ENCODE data around the gene COL20A1. TPM values are rescaled to one million over a fixed set of nuclear protein-coding genes. Genes with fewer than 3 reads are reported as not detected.

The COL20A1 gene
- total RNA-seq, 2 experiments from 2014 or later: not detected

DNA sequence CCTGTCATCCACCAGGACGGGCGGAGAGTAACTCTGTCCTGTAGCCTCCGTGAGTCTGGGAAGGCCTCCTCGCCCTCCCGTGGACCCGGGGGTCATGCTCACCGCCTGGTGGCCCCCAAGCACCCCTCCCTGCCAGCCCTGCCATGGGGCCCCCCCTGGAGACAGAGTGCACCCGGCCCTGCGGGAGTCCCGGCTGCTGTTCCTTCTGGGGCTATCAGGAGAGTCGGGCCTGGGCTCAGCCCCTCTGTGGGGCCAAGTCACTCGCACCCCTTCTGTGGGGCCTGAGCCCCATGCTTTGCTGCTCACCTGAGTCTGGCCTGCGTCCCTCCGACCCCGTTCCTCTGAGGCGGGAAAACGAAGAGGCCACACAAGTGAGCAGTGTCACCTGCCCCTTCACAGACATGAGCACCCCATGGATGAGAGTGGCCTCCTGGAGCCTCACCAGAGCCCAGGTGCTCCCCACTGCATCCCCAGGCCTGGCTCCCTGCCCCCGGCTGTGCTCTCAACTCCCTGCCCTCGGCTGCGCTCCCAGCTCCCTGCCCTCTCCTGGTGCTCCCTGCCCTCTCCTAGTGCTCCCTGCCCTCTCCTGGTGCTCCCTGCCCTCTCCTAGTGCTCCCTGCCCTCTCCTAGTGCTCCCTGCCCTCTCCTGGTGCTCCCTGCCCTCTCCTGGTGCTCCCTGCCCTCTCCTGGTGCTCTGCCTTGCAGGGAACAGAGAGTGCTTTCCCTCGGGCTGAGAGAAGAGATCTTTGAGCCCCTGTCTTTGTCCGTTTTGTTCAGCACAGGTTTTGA lies 72.8 kb downstream of the COL20A1 start:
- ATAC-seq: no peak
- POLR2A ChIA-PET: no interaction called here

DNA sequence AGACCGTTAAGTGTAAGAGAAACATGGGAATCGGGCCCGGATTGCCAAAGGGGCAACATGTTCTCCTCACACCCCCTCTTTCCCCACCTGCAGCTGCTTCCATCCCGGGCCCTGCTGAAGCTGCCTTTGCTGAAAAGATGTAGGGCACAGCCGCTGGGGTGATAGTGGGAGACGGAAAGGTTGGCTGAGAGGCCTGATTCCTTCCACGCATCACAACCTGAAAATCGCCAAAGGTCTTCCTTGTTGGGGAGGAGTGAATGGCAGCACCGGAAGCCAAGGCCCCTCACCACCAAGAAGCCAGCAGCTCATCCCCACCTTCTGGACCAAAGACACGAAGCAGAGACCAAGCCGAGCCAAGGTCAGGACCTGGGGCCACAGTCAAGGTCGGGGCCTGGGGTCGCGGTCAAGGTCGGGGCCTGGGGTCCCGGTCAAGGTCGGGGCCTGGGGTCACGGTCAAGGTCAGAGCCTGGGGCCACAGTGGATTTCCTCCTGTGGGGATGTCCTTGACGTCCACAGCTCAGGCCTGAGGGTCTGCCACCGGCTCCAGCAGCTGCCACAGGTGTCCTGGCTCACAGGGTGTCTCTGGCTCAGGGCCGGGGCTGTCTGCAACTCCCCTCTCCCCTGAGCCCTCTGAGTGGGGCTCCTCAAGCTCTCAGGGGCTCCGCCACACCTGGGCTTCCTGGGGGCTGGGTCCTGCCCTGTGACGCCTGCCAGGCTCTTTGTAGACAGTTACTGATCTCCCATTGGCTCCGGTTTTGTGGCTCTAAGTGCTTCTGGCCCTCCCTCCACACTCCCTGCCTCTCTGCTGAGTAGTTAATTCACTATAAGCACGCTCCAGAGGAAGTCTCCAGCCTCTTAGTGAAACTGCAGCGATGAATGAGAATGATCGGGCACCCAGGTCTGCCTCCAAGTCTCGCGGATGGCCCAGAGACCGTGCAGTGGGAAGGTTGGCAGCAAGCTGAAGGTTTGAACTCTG lies 73.7 kb downstream of the COL20A1 start:
- no peak for DNase-seq
- no peaks in the 10 kb centered on the region for H3K9me3 Mint-ChIP-seq (ENCODE audit: insufficient read depth)
- no peak overlapping the region for H3K27ac Mint-ChIP-seq
- peaks cover 7% of the 10 kb centered on the region for H3K27me3 Mint-ChIP-seq (ENCODE audit: low read depth)
- no peak for ATAC-seq
- H3K36me3 Mint-ChIP-seq (ENCODE audit: low read depth): no peaks in the 10 kb centered on the region
- POLR2A ChIA-PET: no interaction called here
- CTCF ChIA-PET: no interaction called here
- H3K4me1 Mint-ChIP-seq (ENCODE audit: low read depth): no peaks in the 10 kb centered on the region
- no peak overlapping the region for H3K4me3 Mint-ChIP-seq

More for the DNA sequence above, 72.8 kb downstream of the COL20A1 start:
- no peak overlapping the region for H3K4me3 Mint-ChIP-seq
- H3K9me3 Mint-ChIP-seq (ENCODE audit: insufficient read depth): no peaks in the 10 kb centered on the region
- H3K36me3 Mint-ChIP-seq (ENCODE audit: low read depth): no peaks in the 10 kb centered on the region
- DNase-seq: no peak
- CTCF ChIA-PET: no interaction called here
- no peaks in the 10 kb centered on the region for H3K4me1 Mint-ChIP-seq (ENCODE audit: low read depth)
- peaks cover 7% of the 10 kb centered on the region for H3K27me3 Mint-ChIP-seq (ENCODE audit: low read depth)
- H3K27ac Mint-ChIP-seq: no peak overlapping the region

DNA sequence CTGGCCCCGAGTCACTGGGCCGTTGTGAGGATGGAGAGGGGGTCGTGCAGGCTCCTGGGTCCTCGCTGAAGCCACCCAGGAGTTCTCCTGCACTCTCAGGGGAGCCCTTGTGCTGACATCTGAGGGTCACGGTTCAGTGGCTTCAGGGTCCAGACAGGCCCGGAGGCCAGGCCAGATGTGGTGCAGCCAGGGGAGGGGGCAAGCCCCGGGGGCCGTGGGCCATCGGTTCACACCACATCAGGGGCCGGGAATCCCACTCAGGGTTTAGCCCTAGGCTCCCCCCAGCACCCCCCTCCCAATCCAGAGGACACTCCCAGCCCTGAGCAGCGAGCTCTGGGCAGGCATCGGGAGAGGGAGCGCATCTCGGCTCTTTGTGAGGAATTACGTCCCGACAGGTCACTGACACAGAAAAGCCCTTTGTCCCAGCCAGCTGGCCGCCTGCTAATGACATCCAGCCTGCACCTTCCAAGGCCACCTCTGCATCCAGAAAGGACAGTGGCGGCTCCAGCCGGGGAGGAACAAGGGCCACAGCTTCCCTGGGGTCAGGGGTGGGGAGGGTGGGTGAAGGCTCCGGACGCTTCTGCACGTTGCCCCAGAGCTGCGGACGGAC lies 74.6 kb downstream of the COL20A1 start:
- Mint-ChIP-seq H3K4me1 (ENCODE audit: low read depth) (no peaks in the 10 kb centered on the region), H3K9me3 (ENCODE audit: insufficient read depth) (no peaks in the 10 kb centered on the region), H3K27ac (no peak overlapping the region), H3K4me3 (no peak overlapping the region), H3K36me3 (ENCODE audit: low read depth) (no peaks in the 10 kb centered on the region), H3K27me3 (ENCODE audit: low read depth) (peaks cover 4% of the 10 kb centered on the region)
- DNase-seq: no peak
- ChIA-PET CTCF (no interaction called here), POLR2A (no interaction called here)
- ATAC-seq: no peak

DNA sequence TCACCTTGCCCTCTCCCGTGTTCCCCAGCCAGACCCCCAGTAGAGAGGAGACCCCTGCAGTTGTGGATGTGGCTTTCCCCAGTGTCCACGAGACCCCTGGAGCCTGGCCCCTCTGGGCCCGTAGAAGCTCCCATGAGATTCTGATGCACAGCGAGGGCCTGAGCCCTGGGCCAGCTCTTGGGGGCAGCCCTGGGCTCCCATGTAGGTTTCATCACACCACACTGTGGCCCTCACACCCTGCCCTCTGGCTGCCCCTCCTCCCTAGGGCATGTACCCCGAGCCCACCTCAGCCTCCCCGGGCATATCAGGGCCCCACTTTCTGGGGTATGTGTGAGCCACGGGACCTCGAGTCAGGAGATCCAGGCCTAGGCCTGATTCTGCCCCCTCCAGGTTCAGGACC lies 75.2 kb downstream of the COL20A1 start:
- DNase-seq (no peak), ATAC-seq (no peak)
- Mint-ChIP-seq H3K4me1 (ENCODE audit: low read depth) (no peaks in the 10 kb centered on the region), H3K9me3 (ENCODE audit: insufficient read depth) (no peaks in the 10 kb centered on the region), H3K27ac (no peak overlapping the region), H3K36me3 (ENCODE audit: low read depth) (no peaks in the 10 kb centered on the region), H3K27me3 (ENCODE audit: low read depth) (no peaks in the 10 kb centered on the region), H3K4me3 (no peak overlapping the region)
- ChIA-PET POLR2A (no interaction called here), CTCF (no interaction called here)

- Mint-ChIP-seq H3K36me3 (ENCODE audit: low read depth) (no peaks in the 10 kb centered on the region), H3K27ac (no peak overlapping the region), H3K9me3 (ENCODE audit: insufficient read depth) (no peaks in the 10 kb centered on the region), H3K4me3 (no peak overlapping the region), H3K27me3 (ENCODE audit: low read depth) (no peaks in the 10 kb centered on the region), H3K4me1 (ENCODE audit: low read depth) (no peaks in the 10 kb centered on the region)
- ChIA-PET POLR2A (no interaction called here), CTCF (no interaction called here)
- DNase-seq (no peak), ATAC-seq (no peak)
These were observed 76.1 kb downstream of the COL20A1 start for GRCh38 chr20:63369024-63369530.

GRCh38 chr20:63369724-63370617 lies 77.0 kb downstream of the COL20A1 start:
- DNase-seq (no peak), ATAC-seq (no peak)
- H3K4me3 Mint-ChIP-seq: no peak overlapping the region
- no peak overlapping the region for H3K27ac Mint-ChIP-seq
- CTCF ChIA-PET: no interaction called here
- no peaks in the 10 kb centered on the region for H3K9me3 Mint-ChIP-seq (ENCODE audit: insufficient read depth)
- no peaks in the 10 kb centered on the region for H3K36me3 Mint-ChIP-seq (ENCODE audit: low read depth)
- POLR2A ChIA-PET: no interaction called here
- H3K4me1 Mint-ChIP-seq (ENCODE audit: low read depth): no peaks in the 10 kb centered on the region
- H3K27me3 Mint-ChIP-seq (ENCODE audit: low read depth): no peaks in the 10 kb centered on the region

DNA sequence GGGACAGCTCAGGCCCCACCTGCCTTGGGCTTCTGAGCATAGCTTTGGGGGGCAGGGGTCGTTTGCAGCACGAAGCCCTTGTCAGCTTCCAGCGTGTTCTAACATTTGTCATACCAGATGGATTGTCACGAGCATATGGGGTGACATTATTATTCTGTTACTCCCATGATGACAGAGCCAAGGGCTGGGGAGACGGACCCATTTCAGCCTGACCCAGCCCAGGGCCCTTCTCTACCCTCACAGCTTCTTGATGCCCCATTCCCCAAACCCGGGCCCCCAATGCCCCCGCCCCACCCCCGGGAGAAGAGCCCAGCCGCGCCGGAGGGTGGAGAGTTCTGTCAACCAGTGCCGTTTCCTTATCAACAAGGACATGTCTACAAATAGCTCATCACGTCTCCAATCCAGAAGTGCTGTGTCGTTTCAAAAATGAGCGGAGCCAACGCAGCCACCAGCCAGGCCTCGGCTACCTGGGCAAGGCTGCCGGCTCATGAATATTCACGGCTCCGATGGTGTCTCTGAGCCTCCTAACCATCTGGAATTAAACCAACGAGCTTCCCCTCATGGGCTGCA lies 77.7 kb downstream of the COL20A1 start:
- H3K4me1 Mint-ChIP-seq (ENCODE audit: low read depth): no peaks in the 10 kb centered on the region
- POLR2A ChIA-PET: no interaction called here
- ATAC-seq: no peak
- DNase-seq: no peak
- H3K27me3 Mint-ChIP-seq (ENCODE audit: low read depth): no peaks in the 10 kb centered on the region
- H3K27ac Mint-ChIP-seq: no peak overlapping the region
- no peak overlapping the region for H3K4me3 Mint-ChIP-seq
- H3K9me3 Mint-ChIP-seq (ENCODE audit: insufficient read depth): no peaks in the 10 kb centered on the region
- H3K36me3 Mint-ChIP-seq (ENCODE audit: low read depth): no peaks in the 10 kb centered on the region
- CTCF ChIA-PET: interaction anchor here (0.8 kb wide), 1 partner anchor 12 kb away, joined by 5 read pairs; no protein-coding TSS in a partner anchor

GRCh38 chr20:63371291-63371865 lies 78.4 kb downstream of the COL20A1 start:
- ATAC-seq (no peak), DNase-seq (no peak)
- H3K4me1 Mint-ChIP-seq (ENCODE audit: low read depth): no peaks in the 10 kb centered on the region
- ChIA-PET CTCF (interaction anchor here (0.8 kb wide), 1 partner anchor 11 kb away, joined by 5 read pairs; no protein-coding TSS in a partner anchor), POLR2A (no interaction called here)
- H3K36me3 Mint-ChIP-seq (ENCODE audit: low read depth): no peaks in the 10 kb centered on the region
- no peak overlapping the region for H3K4me3 Mint-ChIP-seq
- no peaks in the 10 kb centered on the region for H3K9me3 Mint-ChIP-seq (ENCODE audit: insufficient read depth)
- no peak overlapping the region for H3K27ac Mint-ChIP-seq
- no peaks in the 10 kb centered on the region for H3K27me3 Mint-ChIP-seq (ENCODE audit: low read depth)

- Mint-ChIP-seq H3K4me1 (ENCODE audit: low read depth) (no peaks in the 10 kb centered on the region), H3K27me3 (ENCODE audit: low read depth) (peaks cover 4% of the 10 kb centered on the region), H3K4me3 (no peak overlapping the region), H3K27ac (no peak overlapping the region), H3K36me3 (ENCODE audit: low read depth) (no peaks in the 10 kb centered on the region), H3K9me3 (ENCODE audit: insufficient read depth) (no peaks in the 10 kb centered on the region)
- ChIA-PET CTCF (no interaction called here), POLR2A (interaction anchor here (0.6 kb wide), 1 partner anchor 480 kb away, joined by 3 read pairs; no protein-coding TSS in a partner anchor)
- DNase-seq (no peak), ATAC-seq (no peak)
These were observed 80.2 kb downstream of the COL20A1 start for GRCh38 chr20:63372971-63373885.

DNA sequence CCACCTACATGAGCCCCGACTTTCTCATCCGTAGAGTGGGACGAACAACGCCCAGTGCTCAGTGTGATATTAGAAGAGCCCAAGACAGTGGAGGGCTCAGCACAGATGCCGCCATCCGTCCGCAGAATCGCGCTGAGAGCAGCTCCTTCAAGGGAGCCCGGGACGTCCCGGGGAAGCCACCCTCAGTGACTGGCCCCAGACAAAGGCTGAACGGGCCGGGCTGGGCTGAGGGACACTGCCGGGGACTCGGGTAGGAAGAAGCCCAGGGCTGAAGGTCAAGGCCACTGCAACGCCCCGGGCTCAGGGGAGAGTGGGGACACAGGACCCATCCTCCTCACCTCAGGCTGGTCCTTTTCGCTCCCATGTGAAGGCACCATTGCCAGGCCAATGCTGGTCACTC lies 81.0 kb downstream of the COL20A1 start:
- Mint-ChIP-seq H3K4me3 (no peak overlapping the region), H3K27ac (no peak overlapping the region), H3K9me3 (ENCODE audit: insufficient read depth) (no peaks in the 10 kb centered on the region), H3K27me3 (ENCODE audit: low read depth) (peaks cover 4% of the 10 kb centered on the region), H3K36me3 (ENCODE audit: low read depth) (no peaks in the 10 kb centered on the region), H3K4me1 (ENCODE audit: low read depth) (no peaks in the 10 kb centered on the region)
- POLR2A ChIA-PET: no interaction called here
- CTCF ChIA-PET: no interaction called here
- ATAC-seq: no peak
- no peak for DNase-seq
